GM10266 (cell line): ENCODE results near the gene GLDC.
"Not testable (repeated sequence)": the region's sequence is repeated elsewhere in the genome, so short reads cannot be mapped to it uniquely, and the experiment has no call there.

ENCODE experiments used
- DNase-seq: peaks from one replicate; pipeline ENCODE4 v3.0.0; 2012; ENCODE audit errors: extremely low spot score
- TF ChIP-seq, protein P1 (sequence below): IDR thresholded peaks from 2 replicates; pipeline ENCODE4 v1.5.1; 2012; ENCODE audit warnings: mild to moderate bottlenecking, low read depth; ENCODE audit not compliant: control insufficient read depth, insufficient read depth; ENCODE audit errors: missing control alignments

GLDC gene

GRCh38 chr9:6632516-6633183 lies 12.9 kb downstream of the GLDC start:
- TF ChIP-seq, protein P1, sequence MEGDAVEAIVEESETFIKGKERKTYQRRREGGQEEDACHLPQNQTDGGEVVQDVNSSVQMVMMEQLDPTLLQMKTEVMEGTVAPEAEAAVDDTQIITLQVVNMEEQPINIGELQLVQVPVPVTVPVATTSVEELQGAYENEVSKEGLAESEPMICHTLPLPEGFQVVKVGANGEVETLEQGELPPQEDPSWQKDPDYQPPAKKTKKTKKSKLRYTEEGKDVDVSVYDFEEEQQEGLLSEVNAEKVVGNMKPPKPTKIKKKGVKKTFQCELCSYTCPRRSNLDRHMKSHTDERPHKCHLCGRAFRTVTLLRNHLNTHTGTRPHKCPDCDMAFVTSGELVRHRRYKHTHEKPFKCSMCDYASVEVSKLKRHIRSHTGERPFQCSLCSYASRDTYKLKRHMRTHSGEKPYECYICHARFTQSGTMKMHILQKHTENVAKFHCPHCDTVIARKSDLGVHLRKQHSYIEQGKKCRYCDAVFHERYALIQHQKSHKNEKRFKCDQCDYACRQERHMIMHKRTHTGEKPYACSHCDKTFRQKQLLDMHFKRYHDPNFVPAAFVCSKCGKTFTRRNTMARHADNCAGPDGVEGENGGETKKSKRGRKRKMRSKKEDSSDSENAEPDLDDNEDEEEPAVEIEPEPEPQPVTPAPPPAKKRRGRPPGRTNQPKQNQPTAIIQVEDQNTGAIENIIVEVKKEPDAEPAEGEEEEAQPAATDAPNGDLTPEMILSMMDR = no peak
- peak; percentile 88 for DNase-seq

DNA sequence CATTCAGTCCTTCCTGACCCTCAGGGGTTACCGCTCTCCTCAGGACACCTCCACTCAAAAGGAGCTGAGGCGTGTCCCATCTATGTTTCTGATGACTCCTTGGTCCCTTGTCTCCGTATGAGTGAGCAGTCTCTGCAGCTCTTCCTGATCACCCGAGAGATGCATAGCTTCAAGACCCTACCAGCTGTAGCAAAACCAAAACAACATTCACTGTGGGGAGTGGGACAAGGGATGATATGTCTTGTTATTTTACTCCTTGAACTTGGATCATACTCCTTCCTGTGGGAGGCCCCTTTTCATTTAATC lies 14.4 kb downstream of the GLDC start:
- TF ChIP-seq, protein P1 = no peak
- DNase-seq = no peak

DNA sequence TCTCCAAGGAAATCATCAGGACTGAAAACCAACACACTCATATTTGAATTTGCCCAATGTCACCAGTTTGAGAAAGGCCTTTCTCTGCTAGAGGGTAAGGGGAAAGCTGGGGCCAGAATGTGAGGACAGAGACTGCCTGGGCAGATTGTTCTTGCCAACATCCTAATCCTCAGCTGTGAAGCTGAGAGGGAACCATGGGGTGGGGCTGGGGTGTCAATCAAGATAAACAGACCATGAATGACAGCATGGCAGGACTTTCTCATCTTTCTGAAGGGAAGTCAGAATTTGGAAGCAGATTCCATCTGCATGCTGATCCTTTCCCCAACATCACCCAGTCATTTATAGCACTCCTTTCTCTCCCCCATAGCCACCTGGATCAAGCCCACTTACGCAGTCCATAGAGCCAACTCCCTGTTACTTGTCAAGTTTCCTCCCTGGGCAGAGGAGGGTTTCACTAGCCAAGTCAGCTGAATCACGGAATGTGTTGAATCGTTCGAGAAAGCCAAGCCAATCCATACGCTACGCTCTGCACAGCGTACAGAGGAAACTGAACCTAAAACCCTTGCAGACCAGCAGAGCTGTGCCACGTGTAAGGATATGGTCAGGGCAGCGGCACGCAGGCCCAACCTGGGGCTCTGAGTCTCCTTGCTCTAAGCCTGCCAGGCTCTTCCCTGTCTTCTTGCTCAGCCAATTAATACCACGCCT lies 14.9 kb downstream of the GLDC start:
- DNase-seq = no peak
- TF ChIP-seq, protein P1 = no peak

DNA sequence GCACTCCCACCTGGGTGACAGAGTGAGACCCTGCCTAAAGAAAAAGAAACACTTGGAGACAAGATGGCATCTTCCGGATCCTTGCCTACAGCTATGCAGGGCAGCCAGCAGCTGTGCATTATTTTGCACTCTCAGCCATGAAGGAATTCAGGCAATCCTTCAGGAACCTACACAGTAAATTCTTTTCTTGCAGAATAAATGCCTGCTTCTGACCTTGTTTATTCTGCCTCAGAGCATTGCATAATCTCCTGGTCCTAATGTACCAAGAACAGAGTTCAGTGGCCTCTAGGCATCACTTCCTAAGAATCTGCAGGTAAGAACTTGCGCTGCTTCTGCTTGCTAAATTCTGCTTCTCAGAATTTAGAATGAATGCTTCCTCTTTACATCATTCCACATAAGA lies 16.8 kb downstream of the GLDC start:
- TF ChIP-seq, protein P1 = no peak
- DNase-seq = no peak

DNA sequence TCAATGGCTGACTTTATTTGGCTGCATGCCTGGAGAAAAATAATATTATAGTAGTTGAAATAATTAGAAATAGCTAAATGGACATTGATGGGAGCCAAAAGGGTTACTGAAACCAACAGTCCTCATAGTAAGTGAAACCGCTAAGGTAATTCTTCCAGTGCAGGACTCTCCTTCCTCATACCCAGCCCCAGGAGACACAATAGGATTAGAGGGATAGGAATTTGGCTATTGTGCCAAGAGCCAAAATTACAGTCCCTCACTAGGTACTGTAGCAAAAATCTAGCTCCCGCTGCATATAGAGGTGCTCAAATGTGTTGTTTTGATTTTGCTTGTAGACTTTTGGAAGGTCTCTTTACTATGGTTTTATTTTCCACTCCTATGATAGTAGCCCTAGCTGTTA lies 20.2 kb downstream of the GLDC start:
- TF ChIP-seq, protein P1 = no peak
- no peak for DNase-seq

DNA sequence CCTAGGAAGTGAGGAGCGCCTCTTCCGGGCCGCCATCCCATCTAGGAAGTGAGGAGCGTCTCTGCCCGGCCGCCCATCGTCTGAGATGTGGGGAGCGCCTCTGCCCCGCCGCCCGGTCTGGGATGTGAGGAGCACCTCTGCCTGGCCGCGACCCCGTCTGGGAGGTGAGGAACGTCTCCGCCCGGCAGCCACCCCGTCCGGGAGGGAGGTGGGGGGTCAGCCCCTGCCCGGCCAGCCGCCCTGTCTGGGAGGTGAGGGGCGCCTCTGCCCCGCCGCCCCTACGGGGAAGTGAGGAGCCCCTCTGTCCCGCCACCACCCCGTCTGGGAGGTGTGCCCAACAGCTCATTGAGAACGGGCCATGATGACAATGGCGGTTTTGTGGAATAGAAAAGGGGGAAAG lies 22.7 kb downstream of the GLDC start:
- not testable (repeated sequence) for DNase-seq

DNA sequence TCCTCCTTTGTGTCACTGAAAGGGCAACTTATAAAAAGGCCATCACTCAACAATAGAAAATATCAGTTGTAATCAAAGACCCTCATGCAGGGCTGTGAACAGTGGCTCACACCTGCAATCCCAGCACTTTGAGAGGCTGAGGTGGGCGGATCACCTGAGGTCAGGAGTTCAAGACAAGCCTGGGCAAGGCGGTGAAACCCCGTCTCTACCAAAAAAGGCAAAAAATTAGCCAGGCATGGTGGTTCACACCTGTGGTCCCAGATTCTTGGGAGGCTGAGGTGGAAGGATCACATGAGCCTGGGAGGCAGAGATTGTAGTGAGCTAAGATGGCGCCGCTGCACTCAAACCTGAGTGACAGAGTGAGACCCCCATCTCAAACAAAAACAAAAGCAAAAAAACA lies 24.7 kb downstream of the GLDC start:
- TF ChIP-seq, protein P1 = no peak
- DNase-seq = no peak
